Activated gamma-delta T cell treated with anti-CD3 and anti-CD28 coated beads, Interleukin-2, amount 50 U/mL, for 16 hours (primary cell): ENCODE results near the gene CLEC9A.
"Not testable (repeated sequence)": the region's sequence is repeated elsewhere in the genome, so short reads cannot be mapped to it uniquely, and the experiment has no call there.

Source experiments
- DNase-seq: peaks from one replicate; pipeline ENCODE4 v3.0.0-alpha.2; 2020; ENCODE audit warnings: low read depth

The CLEC9A gene

GRCh38 chr12:10030446-10030845, at the start of gene CLEC9A:
TSS of gene CLEC9A (plus strand) at chr12:10030682. CDS start at chr12:10052688, 22,006 bp downstream.
- DNase-seq: no peak

GRCh38 chr12:9991876-9992275, 38.6 kb upstream of the CLEC9A start:
- DNase-seq: no peak

GRCh38 chr12:9992296-9992695, 38.2 kb upstream of the CLEC9A start:
- DNase-seq: no peak

- DNase-seq: no peak
Measured at GRCh38 chr12:9999016-9999415, 31.5 kb upstream of the CLEC9A start, which contains the start of gene CLEC1B. TSS of gene CLEC1B (minus strand) at chr12:9999121. CDS start at chr12:9999100, 21 bp downstream.

GRCh38 chr12:10001171-10001776, 29.2 kb upstream of the CLEC9A start:
- DNase-seq: no peak

GRCh38 chr12:10012630-10013330, 17.7 kb upstream of the CLEC9A start:
- no peak for DNase-seq

- no peak for DNase-seq
Measured at GRCh38 chr12:10015450-10015849, 15.0 kb upstream of the CLEC9A start.

GRCh38 chr12:10016881-10017280, 13.6 kb upstream of the CLEC9A start:
- DNase-seq: no peak

- no peak for DNase-seq
Measured at GRCh38 chr12:10018386-10018785, 12.1 kb upstream of the CLEC9A start.

GRCh38 chr12:10021342-10021741, 9.1 kb upstream of the CLEC9A start:
- DNase-seq: no peak

- DNase-seq: no peak
Measured at GRCh38 chr12:10025236-10025635, 5.2 kb upstream of the CLEC9A start.

- DNase-seq: not testable (repeated sequence)
Measured at GRCh38 chr12:10026666-10027065, 3.8 kb upstream of the CLEC9A start.

- no peak for DNase-seq
Measured at GRCh38 chr12:10027311-10027710, 3.2 kb upstream of the CLEC9A start.

GRCh38 chr12:10027721-10028120, 2.8 kb upstream of the CLEC9A start:
- no peak for DNase-seq

GRCh38 chr12:10031321-10031720, 839 bp downstream of the CLEC9A start:
- DNase-seq: no peak

GRCh38 chr12:10031771-10032175, 1.3 kb downstream of the CLEC9A start:
- no peak for DNase-seq

- no peak for DNase-seq
Measured at GRCh38 chr12:10033783-10034545, 3.5 kb downstream of the CLEC9A start.

- no peak for DNase-seq
Measured at GRCh38 chr12:10042167-10042566, 11.7 kb downstream of the CLEC9A start.

- DNase-seq: no peak
Measured at GRCh38 chr12:10048526-10048925, 18.0 kb downstream of the CLEC9A start.

- DNase-seq: no peak
Measured at GRCh38 chr12:10052193-10052913, 21.9 kb downstream of the CLEC9A start.

- DNase-seq: no peak
Measured at GRCh38 chr12:10058387-10058786, 27.9 kb downstream of the CLEC9A start.

- DNase-seq: no peak
Measured at GRCh38 chr12:10065241-10065640, 34.8 kb downstream of the CLEC9A start.
